Inferior parietal cortex (tissue), 1 donor: Measurements from ENCODE around the gene SLC35F6.

ENCODE experiments used
- DNase-seq: peaks from one replicate; pipeline ENCODE4 v3.0.0-alpha.2; 2016; ENCODE audit errors: extremely low spot score

The SLC35F6 gene

GRCh38 chr2:26764078-26764887 is at the start of gene SLC35F6:
TSS of gene SLC35F6 (plus strand) at chr2:26764284. CDS start at chr2:26764350, 66 bp downstream.
- peak; percentile 83 for DNase-seq

GRCh38 chr2:26715528-26716270 is 48.4 kb upstream of the SLC35F6 start:
- DNase-seq, result no peak

GRCh38 chr2:26716340-26716739 is 47.7 kb upstream of the SLC35F6 start:
- no peak for DNase-seq

- DNase-seq, result no peak
Observed at GRCh38 chr2:26716769-26717168, 47.3 kb upstream of the SLC35F6 start.

GRCh38 chr2:26717362-26717761 is 46.7 kb upstream of the SLC35F6 start:
- no peak for DNase-seq

- DNase-seq, result no peak
Observed at GRCh38 chr2:26718949-26719686, 45.0 kb upstream of the SLC35F6 start.

- DNase-seq, result no peak
Observed at GRCh38 chr2:26720322-26721114, 43.6 kb upstream of the SLC35F6 start.

GRCh38 chr2:26721115-26722032 is 42.7 kb upstream of the SLC35F6 start:
- no peak for DNase-seq

- DNase-seq, result no peak
Observed at GRCh38 chr2:26722328-26722727, 41.8 kb upstream of the SLC35F6 start.

GRCh38 chr2:26722911-26723310 is 41.2 kb upstream of the SLC35F6 start:
- DNase-seq, result no peak

GRCh38 chr2:26723475-26723874 is 40.6 kb upstream of the SLC35F6 start:
- no peak for DNase-seq

GRCh38 chr2:26723991-26724750 is 39.9 kb upstream of the SLC35F6 start:
- no peak for DNase-seq

- DNase-seq, result no peak
Observed at GRCh38 chr2:26724784-26725520, 39.1 kb upstream of the SLC35F6 start.

GRCh38 chr2:26725521-26725820 is 38.6 kb upstream of the SLC35F6 start:
- DNase-seq, result no peak

GRCh38 chr2:26726228-26726627 is 37.9 kb upstream of the SLC35F6 start:
- DNase-seq, result no peak

- DNase-seq, result no peak
Observed at GRCh38 chr2:26727641-26728561, 36.2 kb upstream of the SLC35F6 start.

GRCh38 chr2:26729311-26729710 is 34.8 kb upstream of the SLC35F6 start:
- DNase-seq, result no peak
